Activated T-helper 1 cell treated with anti-CD3 and anti-CD28 coated beads, Interleukin-12 subunit alpha, Interleukin-12 subunit beta, Interleukin-2, Interleukin-4 antibody, amounts not matched to agents 30 ng/mL and 10 ng/mL and 1 ng/mL, durations not matched to agents 14 hours and 24 hours and 36 hours (primary cell): ENCODE measurements around the gene MED13. TPM values are rescaled to one million over a fixed set of nuclear protein-coding genes. Genes with fewer than 3 reads are reported as not detected.
"Not testable (repeated sequence)": the region's sequence is repeated elsewhere in the genome, so short reads cannot be mapped to it uniquely, and the experiment has no call there.

Experiments
- DNase-seq: peaks from one replicate; pipeline ENCODE4 v3.0.0; 2021; ENCODE audit warnings: low spot score
- H3K27ac Mint-ChIP-seq: one replicate; pipeline ENCODE4 v1.8.0; 2021; ENCODE audit warnings: mild to moderate bottlenecking, mixed read lengths
- H3K27me3 Mint-ChIP-seq: one replicate; pipeline ENCODE4 v1.8.0; 2022; ENCODE audit warnings: mild to moderate bottlenecking, moderate library complexity, mixed read lengths; ENCODE audit not compliant: insufficient read depth
- H3K36me3 Mint-ChIP-seq: one replicate; pipeline ENCODE4 v1.8.0; 2021; ENCODE audit warnings: low read depth, mixed read lengths
- H3K4me1 Mint-ChIP-seq: one replicate; pipeline ENCODE4 v1.8.0; 2021; ENCODE audit warnings: low read depth, mixed read lengths
- H3K4me3 Mint-ChIP-seq: one replicate; pipeline ENCODE4 v1.8.0; 2021; ENCODE audit warnings: mild to moderate bottlenecking, moderate library complexity, mixed read lengths
- H3K9me3 Mint-ChIP-seq: one replicate; pipeline ENCODE4 v1.8.0; 2021; ENCODE audit warnings: mixed read lengths
- intact Hi-C: fragments of 100-400 bp; cut with micrococcal nuclease; formaldehyde crosslinking; loops from one replicate; pipeline ENCODE4 v1.15.1; 2024
- total RNA-seq: library from RNA; stranded (reverse); gene quantifications from 2 replicates; pipeline ENCODE4 v1.2.3, GENCODE V29; 2022

Gene MED13
- total RNA-seq, 1 donor from 2014 or later: 69.2 TPM

GRCh38 chr17:61897548-61898180 lies 167.4 kb downstream of the MED13 start:
- no peaks in the 10 kb centered on the region for H3K9me3 Mint-ChIP-seq
- no peaks in the 10 kb centered on the region for H3K27me3 Mint-ChIP-seq
- intact Hi-C loops: no loop called here
- DNase-seq: no peak
- no peak overlapping the region for H3K27ac Mint-ChIP-seq
- no peak overlapping the region for H3K4me3 Mint-ChIP-seq
- H3K4me1 Mint-ChIP-seq: no peaks in the 10 kb centered on the region
- H3K36me3 Mint-ChIP-seq: peaks cover 20% of the 10 kb centered on the region

GRCh38 chr17:61895391-61895790 lies 169.7 kb downstream of the MED13 start:
- intact Hi-C loops: no loop called here
- no peak overlapping the region for H3K27ac Mint-ChIP-seq
- no peaks in the 10 kb centered on the region for H3K4me1 Mint-ChIP-seq
- no peak overlapping the region for H3K4me3 Mint-ChIP-seq
- H3K36me3 Mint-ChIP-seq: peaks cover 12% of the 10 kb centered on the region
- H3K9me3 Mint-ChIP-seq: no peaks in the 10 kb centered on the region
- DNase-seq: no peak
- H3K27me3 Mint-ChIP-seq: no peaks in the 10 kb centered on the region

GRCh38 chr17:61894310-61894709 lies 170.8 kb downstream of the MED13 start:
- intact Hi-C loops, H3K9me3 Mint-ChIP-seq, H3K4me3 Mint-ChIP-seq, H3K36me3 Mint-ChIP-seq, H3K27me3 Mint-ChIP-seq, H3K4me1 Mint-ChIP-seq, H3K27ac Mint-ChIP-seq, DNase-seq: not testable (repeated sequence)

Other genes with a start within 250 kb of the MED13 start
- gene BRIP1, start 201.8 kb downstream of the MED13 start, total RNA-seq: 17.9 and 18.2 TPM in 2 replicates
- 25.4 and 25.6 TPM in 2 replicates for gene INTS2, start 137.3 kb downstream of the MED13 start, total RNA-seq